ENCODE measurements around the gene C1GALT1.

The C1GALT1 gene

DNA sequence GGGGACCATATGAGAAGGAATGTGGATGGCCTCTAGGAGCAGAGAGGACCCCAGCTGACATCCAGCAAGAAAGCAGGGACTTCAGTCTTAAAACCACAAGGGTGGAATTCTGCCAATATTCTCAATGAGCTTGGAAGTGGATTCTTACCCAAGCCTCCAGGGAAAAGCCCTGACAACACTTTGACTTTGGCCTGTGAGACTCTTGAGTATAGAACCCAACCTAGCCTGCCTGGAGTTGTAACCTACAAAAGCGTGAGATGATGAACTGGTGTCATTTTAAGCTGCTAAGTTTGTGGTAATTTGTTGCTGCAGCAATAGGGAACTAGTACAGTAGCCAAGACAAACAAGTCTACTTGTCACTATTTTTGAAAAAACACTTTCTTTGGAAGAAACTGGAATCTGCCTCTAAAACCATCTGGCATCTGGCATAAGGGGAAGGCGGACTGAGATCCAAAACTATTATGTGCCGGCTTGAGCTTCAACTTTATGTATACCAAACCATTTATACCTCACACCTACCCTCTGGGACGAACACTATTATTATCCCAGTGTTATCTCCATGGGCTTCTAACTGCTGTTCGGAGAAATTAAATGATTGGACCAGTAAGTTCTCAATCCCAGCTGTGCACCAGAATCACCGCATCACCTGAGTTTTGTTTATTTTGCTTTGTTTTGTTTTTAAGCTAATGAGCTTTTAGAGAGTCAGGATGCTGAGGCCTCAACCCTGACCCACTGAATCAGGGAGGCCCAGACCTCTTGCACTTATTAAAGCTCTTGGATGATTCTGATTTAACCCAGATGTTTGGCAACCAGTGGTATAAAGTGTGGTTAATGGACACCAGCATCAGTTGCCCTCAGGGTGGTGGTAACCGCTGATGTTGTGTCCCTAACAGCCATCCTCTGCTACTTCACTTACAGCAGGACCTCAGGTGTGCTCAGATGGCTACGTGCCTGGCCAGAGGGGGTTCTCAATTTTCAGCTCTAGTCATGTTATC, 83.0 kb downstream of the C1GALT1 start:
- no peak for DNase-seq (ENCODE audit: extremely low read depth in 1 of 2, low read depth in 1 of 2)

DNA sequence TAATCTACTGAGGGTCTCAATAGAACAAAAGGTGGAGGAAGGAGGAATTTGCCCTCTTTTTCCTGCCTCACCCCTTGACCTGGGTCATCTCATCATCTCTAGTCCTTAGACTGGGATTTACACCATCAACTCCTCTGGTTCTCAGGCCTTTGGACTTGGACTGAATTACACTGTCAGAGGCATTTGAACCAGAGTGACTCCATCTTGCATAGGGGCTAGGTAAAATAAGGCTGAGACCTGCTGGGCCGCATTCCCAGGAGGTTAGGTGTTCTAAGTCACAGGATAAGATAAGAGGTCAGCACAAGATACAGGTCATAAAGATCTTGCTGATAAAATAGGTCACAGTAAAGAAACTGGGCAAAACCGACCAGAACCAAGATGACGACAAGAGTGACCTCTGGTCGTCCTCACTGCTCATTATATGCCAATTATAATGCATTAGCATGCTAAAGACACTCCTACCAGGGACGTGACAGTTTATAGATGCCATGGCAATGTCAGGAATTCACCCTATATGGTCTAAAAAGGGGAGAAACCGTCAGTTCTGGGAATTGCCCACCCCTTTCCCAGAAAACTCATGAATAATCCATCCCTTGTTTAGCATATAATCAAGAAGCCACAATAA, 84.0 kb downstream of the C1GALT1 start:
- no peak for DNase-seq (ENCODE audit: extremely low read depth in 1 of 2, low read depth in 1 of 2)

DNA sequence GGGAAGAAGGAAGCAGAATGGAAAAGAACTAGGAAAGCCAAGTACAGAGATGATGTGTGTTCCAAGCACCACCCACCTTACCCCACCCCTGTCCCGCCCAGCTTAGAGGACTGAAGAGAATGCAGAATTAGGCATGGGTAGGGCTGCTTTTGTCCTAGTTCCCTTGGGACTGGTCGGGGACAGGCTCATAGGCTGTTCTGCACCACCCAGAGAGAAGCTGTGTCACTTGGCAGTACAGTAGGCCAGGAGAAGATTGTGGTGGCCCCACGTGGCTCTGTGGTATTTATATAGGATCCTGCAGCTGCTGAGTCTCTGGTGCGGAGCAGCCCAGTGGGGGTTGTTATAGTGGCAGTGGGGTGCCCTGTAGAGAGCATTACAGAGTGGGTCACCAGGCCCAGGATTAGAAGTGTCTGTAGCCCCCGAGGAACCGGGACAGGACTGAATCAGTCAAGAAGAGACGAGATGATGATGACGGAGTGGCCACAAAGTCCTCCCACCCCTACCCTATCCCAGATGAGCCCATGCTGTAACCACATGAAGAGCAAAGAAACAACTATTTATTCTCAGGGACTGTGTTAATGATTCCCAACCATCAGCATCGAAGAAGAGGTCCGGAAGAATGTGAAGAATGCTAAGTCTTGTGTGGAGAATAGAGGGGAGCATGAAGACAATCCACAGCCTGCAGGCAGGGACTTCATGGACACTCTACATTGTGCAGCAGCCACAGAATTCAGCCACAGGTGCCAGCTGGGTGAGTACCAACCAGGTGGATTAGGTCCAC, 88.9 kb downstream of the C1GALT1 start:
- DNase-seq (ENCODE audit: extremely low read depth in 1 of 2, low read depth in 1 of 2), result no peak

DNA sequence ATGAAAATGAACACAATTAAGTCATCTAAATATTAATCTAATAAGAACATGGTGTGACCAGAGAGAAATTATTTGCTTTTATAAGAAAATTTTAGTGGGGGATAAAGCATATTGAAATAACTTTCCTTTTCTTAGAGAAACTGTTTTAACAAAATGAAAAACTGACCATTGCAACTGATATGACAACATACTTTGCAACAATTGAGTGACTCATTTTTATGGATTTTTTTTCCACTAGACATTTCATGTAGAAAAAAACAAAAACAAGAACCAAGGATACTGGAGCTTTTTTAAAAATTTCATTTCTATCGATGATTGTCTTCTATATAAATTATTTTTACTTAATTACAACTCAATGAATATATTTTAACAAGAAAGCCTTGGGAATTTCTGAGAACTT, 90.0 kb downstream of the C1GALT1 start:
- no peak for DNase-seq (ENCODE audit: extremely low read depth in 1 of 2, low read depth in 1 of 2)

DNA sequence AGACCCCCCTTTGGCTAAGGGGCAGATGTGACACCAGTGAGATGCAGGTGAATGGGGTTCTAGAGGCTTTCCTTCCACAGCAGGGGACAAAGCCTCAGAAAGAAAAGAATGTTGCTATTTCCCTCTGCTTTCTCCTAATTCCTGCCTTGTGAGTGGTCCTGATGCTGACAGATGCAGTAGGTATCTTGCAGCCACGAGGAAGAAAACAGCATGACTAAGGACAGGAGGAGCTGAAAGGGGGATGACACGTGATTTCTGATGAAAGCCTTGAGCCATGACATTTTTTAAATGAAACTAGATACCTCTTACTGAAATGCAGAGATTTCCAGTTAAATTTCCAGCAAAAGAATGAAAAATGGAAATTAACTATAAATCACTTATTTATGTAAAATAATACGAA, 92.4 kb downstream of the C1GALT1 start:
- no peak for DNase-seq (ENCODE audit: extremely low read depth in 1 of 2, low read depth in 1 of 2)

DNA sequence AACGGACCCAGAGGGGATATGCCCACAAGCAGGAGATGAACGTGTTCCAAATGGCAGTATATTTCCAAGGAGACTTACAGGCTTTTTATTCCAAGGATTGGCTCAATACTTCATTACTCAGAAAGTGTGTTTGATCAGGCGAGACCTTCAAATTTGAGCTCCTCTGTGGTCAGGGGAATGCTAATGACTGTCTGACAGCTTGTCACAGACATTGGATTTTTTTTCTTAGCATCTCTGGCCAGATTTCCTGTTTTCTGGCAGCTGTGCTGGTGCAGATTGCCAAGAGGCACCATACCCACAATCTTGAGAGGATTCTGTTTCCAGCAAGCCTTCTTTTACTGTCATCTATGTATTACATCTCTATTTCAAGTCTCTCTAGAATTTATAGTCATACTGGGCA, 93.8 kb downstream of the C1GALT1 start:
- DNase-seq (ENCODE audit: extremely low read depth in 1 of 2, low read depth in 1 of 2), result no peak

DNA sequence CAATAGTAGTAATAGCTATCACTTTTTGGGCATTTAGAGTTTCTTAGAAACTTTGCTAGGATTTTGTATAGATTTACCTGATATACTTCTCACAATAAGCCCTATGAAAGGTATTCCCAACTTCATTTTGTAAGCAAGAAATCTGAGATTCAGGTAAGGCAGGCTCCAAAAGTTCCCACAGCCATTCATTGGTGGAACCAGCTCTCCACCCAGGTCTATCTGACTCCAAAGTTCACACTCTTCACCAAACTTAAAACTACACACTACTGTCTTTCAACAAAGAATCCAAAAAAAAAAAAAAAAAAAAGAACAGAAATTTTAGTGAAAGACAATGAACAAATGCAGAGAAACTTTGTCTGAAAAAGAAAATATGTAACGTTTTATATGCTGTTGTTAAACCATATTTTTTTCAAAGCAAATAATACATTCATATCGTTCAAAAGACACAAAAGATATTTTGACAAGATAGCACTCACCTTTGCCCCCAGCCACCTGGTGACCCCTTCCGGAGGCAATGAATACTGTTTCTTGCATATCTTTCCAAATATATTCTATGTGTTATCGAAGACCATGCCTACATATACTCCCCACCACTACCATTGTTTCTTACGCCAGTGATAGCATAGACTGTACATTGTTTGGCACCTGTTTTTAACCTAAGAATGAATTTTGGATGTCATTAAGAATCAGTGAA, 108.2 kb downstream of the C1GALT1 start:
- DNase-seq (ENCODE audit: extremely low read depth in 1 of 2, low read depth in 1 of 2), result no peak

DNA sequence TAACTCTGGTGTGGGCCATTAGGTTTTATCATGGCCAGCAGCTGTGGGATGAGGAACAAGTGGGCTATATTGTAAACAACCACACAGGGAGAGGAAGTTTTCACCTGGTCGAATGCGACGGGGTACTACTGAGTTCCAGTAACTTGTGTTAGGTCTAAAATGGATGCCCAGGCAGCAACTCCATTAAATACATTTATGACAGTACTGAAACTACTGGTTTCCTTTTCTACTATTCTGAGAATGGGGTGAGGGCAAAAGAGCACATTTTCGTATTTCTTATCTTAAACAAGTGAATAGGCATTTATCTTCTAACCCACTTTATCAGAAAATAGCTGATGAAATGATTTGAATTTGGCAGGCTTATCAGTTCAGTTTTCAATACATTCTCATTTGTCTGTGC, 109.7 kb downstream of the C1GALT1 start:
- no peak for DNase-seq (ENCODE audit: extremely low read depth in 1 of 2, low read depth in 1 of 2)

DNA sequence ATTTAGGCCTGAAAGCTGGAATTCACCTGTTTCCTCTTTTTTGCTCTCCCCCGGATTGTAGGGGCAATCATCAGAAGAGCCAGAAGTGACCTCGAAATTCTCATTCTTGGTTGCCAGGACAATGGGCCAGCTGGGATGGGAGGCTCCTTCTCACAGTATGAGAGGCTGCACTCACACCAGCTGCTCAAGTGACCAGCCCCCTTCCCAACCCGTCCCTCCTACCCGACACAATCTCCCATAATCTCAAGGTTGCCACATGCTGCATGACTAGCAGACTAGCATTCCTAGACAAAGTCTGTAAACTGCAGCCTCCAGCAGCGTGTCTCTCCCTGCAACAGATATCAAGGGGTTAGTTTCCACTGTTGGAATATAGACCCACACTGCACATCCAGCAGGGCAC, 110.3 kb downstream of the C1GALT1 start:
- DNase-seq (ENCODE audit: extremely low read depth in 1 of 2, low read depth in 1 of 2), result no peak

DNA sequence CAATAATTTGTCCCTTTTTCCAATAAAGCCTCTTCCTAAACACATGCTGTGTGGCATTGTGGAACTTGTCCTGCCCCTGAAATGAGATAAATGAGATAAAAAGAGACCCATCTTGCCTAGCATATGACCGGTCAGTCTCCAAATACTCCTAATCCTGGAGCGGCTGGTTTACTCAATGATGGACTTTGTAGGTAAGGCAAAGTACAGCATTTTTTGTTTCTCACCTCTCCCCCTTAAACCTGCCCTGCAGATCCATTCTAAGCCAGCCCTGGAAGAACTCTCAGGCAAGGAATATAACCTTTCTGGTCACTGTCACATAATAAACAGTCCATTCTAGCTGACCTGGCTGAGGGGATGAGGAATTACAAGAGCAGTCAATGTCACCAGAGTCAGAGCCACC, 110.7 kb downstream of the C1GALT1 start:
- DNase-seq (ENCODE audit: extremely low read depth in 1 of 2, low read depth in 1 of 2), result no peak

DNA sequence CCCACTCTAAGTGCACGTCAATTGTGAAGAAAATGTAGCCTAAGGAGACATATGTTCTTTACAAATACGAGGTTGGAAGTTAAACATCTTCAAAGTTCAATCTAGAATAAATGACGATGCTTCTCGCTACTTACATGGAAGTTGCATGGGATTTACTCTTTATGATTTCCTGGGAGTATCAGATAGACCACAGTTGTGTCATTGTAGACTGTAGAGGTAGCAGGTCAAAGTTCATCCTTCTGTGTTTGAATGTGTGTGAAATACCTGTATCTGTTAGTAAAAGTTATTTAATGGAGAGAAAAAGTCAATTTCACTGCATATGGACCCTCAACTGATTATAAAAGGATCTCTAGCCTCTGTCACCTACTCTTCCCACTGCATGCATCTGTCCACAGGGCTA, 112.6 kb downstream of the C1GALT1 start:
- no peak for DNase-seq (ENCODE audit: extremely low read depth in 1 of 2, low read depth in 1 of 2)
